NB4 (cell line): Measurements from ENCODE around the gene KLHL17.
"Not testable (repeated sequence)": the region's sequence is repeated elsewhere in the genome, so short reads cannot be mapped to it uniquely, and the experiment has no call there.

Source experiments
- DNase-seq: peaks from one replicate; pipeline ENCODE4 v3.0.0; 2010; ENCODE audit warnings: low read depth
- H3K4me3 ChIP-seq: one replicate; pipeline ENCODE4 v1.5.1; 2011; ENCODE audit warnings: mild to moderate bottlenecking, low read depth, low read length, moderate library complexity
- MYC ChIP-seq: IDR thresholded peaks from 2 replicates; pipeline ENCODE4 v1.6.1; 2011; ENCODE audit warnings: low read depth, low read length
- POLR2A ChIP-seq: IDR thresholded peaks from 2 replicates; pipeline ENCODE4 v1.6.1; 2011; ENCODE audit warnings: mild to moderate bottlenecking; ENCODE audit not compliant: insufficient read length; ENCODE audit errors: extremely low read depth
- TF ChIP-seq, protein P1 (sequence below): IDR thresholded peaks from 2 replicates; pipeline ENCODE4 v1.6.1; 2011; ENCODE audit warnings: low read depth, low read length
- TF ChIP-seq, protein P2 (sequence below): IDR thresholded peaks from one replicate; pipeline ENCODE4 v1.5.1; 2012; ENCODE audit warnings: low read depth, low read length

The KLHL17 gene

DNA sequence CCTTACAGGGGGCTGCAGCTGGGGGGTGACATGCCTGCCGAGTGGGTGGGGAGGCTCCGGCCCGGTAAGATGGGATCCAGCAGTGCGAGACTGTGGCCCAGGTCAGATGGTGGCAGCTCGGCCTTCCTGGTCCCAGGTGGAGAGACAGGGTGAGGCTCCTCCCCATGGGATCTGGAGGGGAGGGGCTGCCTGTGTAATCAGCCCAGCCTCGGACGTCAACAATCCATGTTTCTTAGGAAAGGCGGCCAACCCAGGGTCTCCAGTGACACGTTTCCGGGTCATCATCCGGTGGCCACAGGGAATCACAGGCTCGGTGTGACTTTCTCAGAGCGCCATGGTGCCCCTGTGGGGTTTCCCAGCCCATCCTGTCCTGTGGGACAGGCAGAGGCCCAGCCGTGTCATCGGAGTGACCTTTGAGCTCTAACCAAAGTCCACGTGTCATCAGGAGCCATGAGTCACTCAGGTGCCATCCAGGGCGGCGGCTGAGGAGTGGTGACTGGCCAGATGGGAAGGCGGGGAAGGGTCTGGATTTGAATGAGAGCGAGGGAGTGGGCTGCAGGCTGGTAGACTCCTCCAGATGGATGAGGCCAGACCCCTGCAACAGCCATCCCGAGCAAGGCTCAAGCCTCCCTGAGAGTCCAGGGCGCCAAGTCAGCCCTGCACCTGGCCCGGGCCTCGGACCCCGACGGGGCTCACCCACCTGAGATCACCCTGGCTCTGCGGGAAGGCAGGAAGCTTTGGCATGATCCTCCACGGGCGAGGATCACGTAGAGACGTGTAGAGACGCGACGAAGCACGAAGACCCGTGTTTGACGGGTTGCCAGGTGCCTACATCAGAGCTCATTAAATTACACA lies 46.1 kb downstream of the KLHL17 start:
- H3K4me3 ChIP-seq = no peak overlapping the region
- DNase-seq = no peak
- TF ChIP-seq, protein P1, sequence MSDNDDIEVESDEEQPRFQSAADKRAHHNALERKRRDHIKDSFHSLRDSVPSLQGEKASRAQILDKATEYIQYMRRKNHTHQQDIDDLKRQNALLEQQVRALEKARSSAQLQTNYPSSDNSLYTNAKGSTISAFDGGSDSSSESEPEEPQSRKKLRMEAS = no peak
- TF ChIP-seq MYC (no peak), POLR2A (no peak)
- TF ChIP-seq, protein P2, sequence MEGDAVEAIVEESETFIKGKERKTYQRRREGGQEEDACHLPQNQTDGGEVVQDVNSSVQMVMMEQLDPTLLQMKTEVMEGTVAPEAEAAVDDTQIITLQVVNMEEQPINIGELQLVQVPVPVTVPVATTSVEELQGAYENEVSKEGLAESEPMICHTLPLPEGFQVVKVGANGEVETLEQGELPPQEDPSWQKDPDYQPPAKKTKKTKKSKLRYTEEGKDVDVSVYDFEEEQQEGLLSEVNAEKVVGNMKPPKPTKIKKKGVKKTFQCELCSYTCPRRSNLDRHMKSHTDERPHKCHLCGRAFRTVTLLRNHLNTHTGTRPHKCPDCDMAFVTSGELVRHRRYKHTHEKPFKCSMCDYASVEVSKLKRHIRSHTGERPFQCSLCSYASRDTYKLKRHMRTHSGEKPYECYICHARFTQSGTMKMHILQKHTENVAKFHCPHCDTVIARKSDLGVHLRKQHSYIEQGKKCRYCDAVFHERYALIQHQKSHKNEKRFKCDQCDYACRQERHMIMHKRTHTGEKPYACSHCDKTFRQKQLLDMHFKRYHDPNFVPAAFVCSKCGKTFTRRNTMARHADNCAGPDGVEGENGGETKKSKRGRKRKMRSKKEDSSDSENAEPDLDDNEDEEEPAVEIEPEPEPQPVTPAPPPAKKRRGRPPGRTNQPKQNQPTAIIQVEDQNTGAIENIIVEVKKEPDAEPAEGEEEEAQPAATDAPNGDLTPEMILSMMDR = no peak

DNA sequence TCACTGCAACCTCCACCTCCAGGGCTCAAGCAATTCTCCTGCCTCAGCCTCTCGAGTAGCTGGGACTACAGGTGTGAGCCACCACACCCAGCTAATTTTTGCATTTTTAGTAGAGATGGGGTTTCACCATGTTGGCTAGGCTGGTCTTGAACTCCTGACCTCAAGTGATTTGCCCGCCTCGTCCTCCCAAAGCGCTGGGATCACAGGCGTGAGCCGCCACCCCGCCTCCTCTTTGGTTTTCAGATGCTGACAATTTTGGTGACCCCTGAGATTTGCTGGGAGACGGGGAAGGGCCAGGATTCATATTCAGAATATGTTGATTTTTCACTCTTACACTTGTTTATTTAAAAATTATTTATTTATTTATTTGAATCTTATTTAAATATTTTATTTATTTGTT lies 49.7 kb downstream of the KLHL17 start:
- H3K4me3 ChIP-seq, DNase-seq: not testable (repeated sequence)

DNA sequence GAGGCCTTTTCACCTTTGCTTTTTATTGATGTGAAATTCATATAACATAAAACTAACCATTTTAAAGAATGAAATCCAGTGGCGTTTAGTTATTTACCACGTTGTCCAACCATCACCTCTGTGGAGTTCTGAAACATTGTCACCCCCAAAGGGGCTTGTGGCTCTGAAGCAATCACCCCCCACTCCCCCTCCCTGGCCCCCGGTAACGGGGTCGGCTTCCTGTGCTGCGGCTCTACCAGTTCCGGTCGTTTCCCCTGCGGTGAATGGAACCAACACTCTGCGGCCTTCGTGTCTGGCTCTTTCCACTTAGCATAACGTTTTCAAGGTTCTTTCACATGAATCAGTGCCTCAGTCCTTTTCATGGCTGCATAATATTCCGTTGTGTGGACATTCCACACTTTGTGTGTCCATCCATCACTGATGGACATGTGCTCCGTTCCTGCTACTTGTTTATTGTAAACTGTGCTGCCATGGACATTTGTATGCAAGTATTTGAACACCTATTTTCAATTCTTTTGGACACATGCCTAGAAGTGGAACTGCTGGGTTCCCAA lies 51.1 kb downstream of the KLHL17 start:
- H3K4me3 ChIP-seq = no peak overlapping the region
- DNase-seq = no peak
- TF ChIP-seq, protein P2 = no peak
- TF ChIP-seq MYC = no peak
- no peak for TF ChIP-seq POLR2A
- TF ChIP-seq, protein P1 = no peak

DNA sequence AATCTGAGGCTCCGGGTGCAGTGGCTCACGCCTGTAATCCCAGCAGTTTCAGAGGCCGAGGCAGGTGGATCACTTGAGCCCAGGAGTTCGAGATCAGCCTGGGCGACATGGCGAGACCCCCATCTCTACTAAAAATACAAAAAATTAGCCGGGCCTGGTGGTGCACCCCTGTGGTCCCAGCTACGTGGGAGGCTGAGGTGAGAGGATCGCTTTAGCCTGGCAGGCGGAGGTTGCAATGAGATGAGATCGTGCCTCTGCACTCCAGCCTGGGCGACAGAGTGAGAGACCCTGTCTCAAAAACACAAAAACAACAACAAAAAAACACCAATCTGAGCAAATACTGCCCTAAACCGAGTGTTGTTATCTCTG lies 52.3 kb downstream of the KLHL17 start:
- H3K4me3 ChIP-seq = peak overlapping the region; percentile 76
- DNase-seq = not testable (repeated sequence)

DNA sequence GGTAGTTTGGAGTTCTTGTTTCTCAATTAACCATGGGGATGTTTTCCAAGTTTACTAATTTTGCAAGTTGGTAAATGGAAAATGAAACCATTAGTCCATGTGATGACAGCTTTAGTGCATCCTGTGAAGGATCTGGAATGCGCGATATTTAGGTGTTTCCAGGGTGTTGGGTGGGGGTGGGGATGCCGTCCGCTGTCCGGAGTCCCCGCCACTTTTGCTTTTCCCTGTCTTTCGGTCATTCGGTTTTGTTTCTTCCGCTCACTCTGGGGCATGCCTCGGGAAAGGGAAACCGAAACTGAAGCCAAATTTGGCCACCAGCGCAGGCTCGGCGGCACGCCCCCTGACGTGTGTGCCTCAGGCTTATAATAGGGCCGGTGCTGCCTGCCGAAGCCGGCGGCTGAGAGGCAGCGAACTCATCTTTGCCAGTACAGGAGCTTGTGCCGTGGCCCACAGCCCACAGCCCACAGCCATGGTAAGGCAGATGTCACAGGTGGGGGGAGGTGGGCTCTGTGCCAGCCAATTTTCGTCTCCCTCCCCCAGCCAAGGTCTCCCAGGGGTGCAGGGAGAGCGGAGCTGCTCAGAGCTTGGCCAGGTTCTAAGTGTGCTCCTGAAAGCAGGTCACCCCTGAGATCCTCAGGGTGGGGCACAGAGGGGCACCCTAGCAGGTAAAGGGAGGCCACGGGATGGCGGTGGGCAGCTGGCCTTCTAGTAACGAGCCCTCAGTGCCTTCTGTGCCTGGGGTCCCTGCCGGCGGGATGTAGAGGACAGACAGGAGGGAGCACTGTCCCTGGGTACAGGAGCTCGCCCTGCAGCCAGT lies 52.9 kb downstream of the KLHL17 start, which contains the start of gene ISG15:
Gene ISG15 (plus strand): TSS at position 393 of the 817 bp plus-strand sequence. CDS start 77 bp downstream, at position 470.
- H3K4me3 ChIP-seq = peak within 1 kb of the TSS; percentile 76
- DNase-seq = peak; percentile 88

DNA sequence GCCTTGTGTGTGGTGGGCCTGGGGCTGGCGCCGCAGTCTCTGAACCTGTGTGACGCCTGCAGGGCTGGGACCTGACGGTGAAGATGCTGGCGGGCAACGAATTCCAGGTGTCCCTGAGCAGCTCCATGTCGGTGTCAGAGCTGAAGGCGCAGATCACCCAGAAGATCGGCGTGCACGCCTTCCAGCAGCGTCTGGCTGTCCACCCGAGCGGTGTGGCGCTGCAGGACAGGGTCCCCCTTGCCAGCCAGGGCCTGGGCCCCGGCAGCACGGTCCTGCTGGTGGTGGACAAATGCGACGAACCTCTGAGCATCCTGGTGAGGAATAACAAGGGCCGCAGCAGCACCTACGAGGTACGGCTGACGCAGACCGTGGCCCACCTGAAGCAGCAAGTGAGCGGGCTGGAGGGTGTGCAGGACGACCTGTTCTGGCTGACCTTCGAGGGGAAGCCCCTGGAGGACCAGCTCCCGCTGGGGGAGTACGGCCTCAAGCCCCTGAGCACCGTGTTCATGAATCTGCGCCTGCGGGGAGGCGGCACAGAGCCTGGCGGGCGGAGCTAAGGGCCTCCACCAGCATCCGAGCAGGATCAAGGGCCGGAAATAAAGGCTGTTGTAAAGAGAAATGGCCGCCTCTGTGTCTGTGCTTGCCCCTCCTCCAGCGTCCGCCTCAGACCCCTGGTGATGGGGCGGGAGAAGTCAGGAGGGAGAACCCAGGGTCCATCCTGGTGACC lies 53.7 kb downstream of the KLHL17 start:
- peak; percentile 54 for DNase-seq
- peak overlapping the region; percentile 76 for H3K4me3 ChIP-seq
- TF ChIP-seq MYC (no peak), POLR2A (no peak)
- TF ChIP-seq, protein P2 = no peak
- TF ChIP-seq, protein P1 = no peak

More for the DNA sequence above, 52.9 kb downstream of the KLHL17 start, which contains the start of gene ISG15:
- peak; percentile 62 for TF ChIP-seq POLR2A
- TF ChIP-seq, protein P2 = no peak
- TF ChIP-seq MYC = peak; percentile 67
- TF ChIP-seq, protein P1 = peak; percentile 70; the same call in 1 of the 2 replicates
